Chondrocyte (in vitro differentiated cells): ENCODE results near the gene TSPO. TPM values are rescaled to one million over a fixed set of nuclear protein-coding genes. Genes with fewer than 3 reads are reported as not detected.
"Not testable (repeated sequence)": the region's sequence is repeated elsewhere in the genome, so short reads cannot be mapped to it uniquely, and the experiment has no call there.

ENCODE experiments used
- DNase-seq: peaks from one replicate; pipeline ENCODE4 v3.0.0; 2021; ENCODE audit warnings: mixed read lengths, low spot score
- H3K27ac Mint-ChIP-seq: one replicate; pipeline ENCODE4 v1.8.0; 2021; ENCODE audit warnings: mild to moderate bottlenecking, moderate library complexity, mixed read lengths; ENCODE audit not compliant: unreplicated experiment
- H3K27me3 Mint-ChIP-seq: 2 replicates; pipeline ENCODE4 v1.8.0; 2021; ENCODE audit warnings: low read depth, mixed read lengths
- H3K36me3 Mint-ChIP-seq: 2 replicates; pipeline ENCODE4 v1.8.0; 2021; ENCODE audit warnings: low read depth, mixed read lengths
- H3K4me1 Mint-ChIP-seq: 2 replicates; pipeline ENCODE4 v1.8.0; 2021; ENCODE audit warnings: low read depth, mild to moderate bottlenecking, mixed read lengths
- H3K4me3 Mint-ChIP-seq: one replicate; pipeline ENCODE4 v1.8.0; 2021; ENCODE audit warnings: mild to moderate bottlenecking, moderate library complexity, mixed read lengths; ENCODE audit not compliant: unreplicated experiment
- H3K9me3 Mint-ChIP-seq: 2 replicates; pipeline ENCODE4 v1.8.0; 2021; ENCODE audit warnings: low read depth, mixed read lengths
- long read RNA-seq: library from polyadenylated mRNA; stranded (forward); transcript quantifications from one replicate; pipeline ENCODE4 v2.0.0, GENCODE V29; 2021
- total RNA-seq: library from RNA; stranded (reverse); gene quantifications from 3 replicates; pipeline ENCODE4 v1.2.1, GENCODE V29; 2021
- TF ChIP-seq, protein P1 (sequence below): fragments of 200-600 bp; sonication (generic); IDR thresholded peaks from 2 replicates; pipeline ENCODE4 v1.5.0; 2021; ENCODE audit warnings: antibody characterized with exemption, mild to moderate bottlenecking, moderate library complexity

The TSPO gene
- total RNA-seq = 80.5 to 292 TPM (median 288 TPM) in 3 replicates
- long read RNA-seq, transcript TSPO-202 (4 exons, 881 nt) = major isoform, 378 of 473 reads
- long read RNA-seq, transcript TSPO-203 (4 exons, 1,075 nt) = minor isoform, 5 of 473 reads
- long read RNA-seq, partial matches to known transcripts = 81 of 473 reads
- long read RNA-seq, other reads (novel, unspliced or antisense) = 4 of 473 reads

- no peak for DNase-seq
- Mint-ChIP-seq H3K27me3 (no peaks in the 10 kb centered on the region), H3K36me3 (no peaks in the 10 kb centered on the region), H3K9me3 (no peaks in the 10 kb centered on the region), H3K4me3 (peak within 1 kb of the TSS; percentile 85), H3K27ac (peak within 1 kb of the TSS; percentile 94), H3K4me1 (peaks cover 28% of the 10 kb centered on the region)
- TF ChIP-seq, protein P1, sequence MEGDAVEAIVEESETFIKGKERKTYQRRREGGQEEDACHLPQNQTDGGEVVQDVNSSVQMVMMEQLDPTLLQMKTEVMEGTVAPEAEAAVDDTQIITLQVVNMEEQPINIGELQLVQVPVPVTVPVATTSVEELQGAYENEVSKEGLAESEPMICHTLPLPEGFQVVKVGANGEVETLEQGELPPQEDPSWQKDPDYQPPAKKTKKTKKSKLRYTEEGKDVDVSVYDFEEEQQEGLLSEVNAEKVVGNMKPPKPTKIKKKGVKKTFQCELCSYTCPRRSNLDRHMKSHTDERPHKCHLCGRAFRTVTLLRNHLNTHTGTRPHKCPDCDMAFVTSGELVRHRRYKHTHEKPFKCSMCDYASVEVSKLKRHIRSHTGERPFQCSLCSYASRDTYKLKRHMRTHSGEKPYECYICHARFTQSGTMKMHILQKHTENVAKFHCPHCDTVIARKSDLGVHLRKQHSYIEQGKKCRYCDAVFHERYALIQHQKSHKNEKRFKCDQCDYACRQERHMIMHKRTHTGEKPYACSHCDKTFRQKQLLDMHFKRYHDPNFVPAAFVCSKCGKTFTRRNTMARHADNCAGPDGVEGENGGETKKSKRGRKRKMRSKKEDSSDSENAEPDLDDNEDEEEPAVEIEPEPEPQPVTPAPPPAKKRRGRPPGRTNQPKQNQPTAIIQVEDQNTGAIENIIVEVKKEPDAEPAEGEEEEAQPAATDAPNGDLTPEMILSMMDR = no peak
Observed at GRCh38 chr22:43151251-43152002, at the start of gene TSPO. TSS of gene TSPO (plus strand) at chr22:43151559. CDS start at chr22:43159239, 7,680 bp downstream.

DNA sequence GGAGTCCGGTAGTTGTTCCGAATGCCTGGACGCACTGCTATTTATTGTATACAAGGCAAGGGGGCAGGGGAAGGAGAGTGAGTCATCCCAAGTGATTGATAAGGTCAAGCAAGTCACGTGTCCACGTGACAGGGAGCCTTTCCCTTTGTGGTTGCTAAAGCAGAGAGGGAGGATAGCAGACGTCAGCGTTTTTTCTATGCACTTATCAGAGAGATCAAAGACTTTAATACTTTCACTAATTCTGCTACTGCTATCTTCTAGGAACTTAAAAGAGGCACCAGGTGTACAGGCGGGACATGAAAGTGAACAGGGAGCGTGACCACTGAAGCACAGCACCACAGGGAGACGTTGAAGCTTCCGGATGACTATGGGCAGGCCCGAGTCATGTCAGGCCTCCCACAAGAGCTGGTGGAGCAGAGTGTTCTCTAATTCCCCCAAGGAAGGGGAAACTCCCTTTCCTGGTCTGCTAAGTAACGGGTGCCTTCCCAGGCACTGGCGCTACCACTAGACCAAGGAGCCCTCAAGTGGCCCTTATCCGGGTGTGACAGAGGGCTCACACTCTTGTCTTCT, 47.2 kb upstream of the TSPO start:
- H3K9me3 Mint-ChIP-seq, DNase-seq, H3K27ac Mint-ChIP-seq, H3K27me3 Mint-ChIP-seq, H3K36me3 Mint-ChIP-seq, H3K4me1 Mint-ChIP-seq, H3K4me3 Mint-ChIP-seq: not testable (repeated sequence)

DNA sequence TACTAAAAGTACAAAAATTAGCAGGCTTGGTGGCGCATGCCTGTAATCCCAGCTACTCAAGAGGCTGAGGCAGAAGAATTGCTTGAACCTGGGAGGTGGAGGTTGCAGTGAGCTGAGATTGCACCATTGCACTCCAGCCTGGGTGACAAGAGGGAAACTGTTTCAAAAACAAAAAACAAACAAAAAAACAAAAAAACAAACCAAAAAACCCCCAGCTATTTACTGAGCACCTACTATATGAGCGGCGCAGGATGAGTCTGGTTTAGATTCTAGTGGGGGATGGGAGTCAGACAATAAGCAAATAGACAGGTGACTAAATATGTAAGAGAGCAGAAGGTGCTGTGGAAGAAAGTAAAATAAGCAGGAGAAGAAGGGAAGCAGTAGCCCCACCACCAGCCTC, 46.4 kb upstream of the TSPO start:
- H3K4me1 Mint-ChIP-seq, H3K27me3 Mint-ChIP-seq, H3K9me3 Mint-ChIP-seq, H3K27ac Mint-ChIP-seq, H3K36me3 Mint-ChIP-seq, DNase-seq, H3K4me3 Mint-ChIP-seq: not testable (repeated sequence)

DNA sequence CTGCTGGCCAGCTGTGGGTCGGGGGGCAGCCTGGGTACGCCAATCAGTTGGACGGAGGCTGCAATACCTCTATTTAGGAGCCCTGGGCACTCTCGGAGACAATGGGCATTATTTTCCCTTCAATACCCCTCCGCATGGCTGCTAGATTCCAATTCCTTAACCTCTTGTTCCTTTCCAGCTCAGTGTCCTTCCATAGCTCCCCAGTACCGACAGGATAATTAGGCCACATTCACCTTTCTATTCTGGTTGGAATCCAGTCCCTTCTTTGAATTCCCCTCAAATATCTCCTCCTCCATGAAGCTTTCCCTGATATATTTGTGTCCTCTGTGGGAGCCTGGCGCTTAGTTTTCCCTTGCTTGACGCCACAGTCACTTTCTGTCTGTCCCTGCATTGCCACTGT, 45.1 kb upstream of the TSPO start:
- H3K36me3 Mint-ChIP-seq = no peaks in the 10 kb centered on the region
- H3K4me3 Mint-ChIP-seq = no peak overlapping the region
- DNase-seq = no peak
- H3K9me3 Mint-ChIP-seq = no peaks in the 10 kb centered on the region
- TF ChIP-seq, protein P1 = no peak
- no peak overlapping the region for H3K27ac Mint-ChIP-seq
- H3K4me1 Mint-ChIP-seq = peaks cover 4% of the 10 kb centered on the region
- H3K27me3 Mint-ChIP-seq = peaks cover 3% of the 10 kb centered on the region

DNA sequence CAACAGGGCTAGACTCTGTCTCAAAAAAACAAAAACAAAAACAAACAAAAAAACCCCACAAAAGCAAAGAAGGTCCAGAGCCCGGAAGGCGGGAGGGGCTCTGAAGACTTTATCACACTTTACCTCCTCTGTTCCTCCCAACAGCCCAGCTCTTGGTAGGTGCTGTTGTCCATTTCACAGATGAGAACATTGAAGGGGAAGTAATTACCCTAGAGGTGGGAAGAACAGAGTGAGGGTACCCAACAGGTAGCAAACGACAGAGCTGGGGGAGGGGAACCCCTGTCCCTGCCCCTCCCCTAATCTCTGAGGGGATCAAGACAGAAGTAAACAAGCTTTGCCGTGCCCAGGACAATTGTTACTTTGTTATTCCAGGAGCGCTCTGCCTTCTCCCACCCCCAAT, 41.8 kb upstream of the TSPO start:
- TF ChIP-seq, protein P1 = no peak
- Mint-ChIP-seq H3K4me3 (no peak overlapping the region), H3K4me1 (peaks cover 7% of the 10 kb centered on the region), H3K9me3 (no peaks in the 10 kb centered on the region), H3K27ac (no peak overlapping the region), H3K27me3 (peaks cover 24% of the 10 kb centered on the region), H3K36me3 (peaks cover 2% of the 10 kb centered on the region)
- no peak for DNase-seq

- Mint-ChIP-seq H3K4me1 (peaks cover 7% of the 10 kb centered on the region), H3K36me3 (peaks cover 2% of the 10 kb centered on the region), H3K4me3 (peak overlapping the region; percentile 69), H3K27me3 (peaks cover 25% of the 10 kb centered on the region), H3K9me3 (no peaks in the 10 kb centered on the region), H3K27ac (no peak overlapping the region)
- TF ChIP-seq, protein P1 = no peak
- no peak for DNase-seq
Observed at GRCh38 chr22:43109921-43110443, 41.4 kb upstream of the TSPO start.
